HFF-Myc (cell line): ENCODE results near the gene NBEAL2.

Experiments used
- DNase-seq: peaks from one replicate; pipeline ENCODE4 v3.0.0-alpha.2; 2011; ENCODE audit warnings: low read depth; ENCODE audit errors: extremely low read depth
- H3K4me3 ChIP-seq: replicated peaks from 2 replicates; pipeline ENCODE4 v1.5.1; 2011; ENCODE audit warnings: low read depth, mild to moderate bottlenecking, control low read depth, low read length
- TF ChIP-seq, protein P1 (sequence below): IDR thresholded peaks from 2 replicates; pipeline ENCODE4 v1.5.1; 2012; ENCODE audit warnings: mild to moderate bottlenecking, low read depth, low read length, control low read depth; ENCODE audit errors: missing control alignments

NBEAL2 gene

GRCh38 chr3:46986782-46987310 lies 7.4 kb downstream of the NBEAL2 start:
- H3K4me3 ChIP-seq: no peak overlapping the region
- no peak for DNase-seq
- TF ChIP-seq, protein P1, sequence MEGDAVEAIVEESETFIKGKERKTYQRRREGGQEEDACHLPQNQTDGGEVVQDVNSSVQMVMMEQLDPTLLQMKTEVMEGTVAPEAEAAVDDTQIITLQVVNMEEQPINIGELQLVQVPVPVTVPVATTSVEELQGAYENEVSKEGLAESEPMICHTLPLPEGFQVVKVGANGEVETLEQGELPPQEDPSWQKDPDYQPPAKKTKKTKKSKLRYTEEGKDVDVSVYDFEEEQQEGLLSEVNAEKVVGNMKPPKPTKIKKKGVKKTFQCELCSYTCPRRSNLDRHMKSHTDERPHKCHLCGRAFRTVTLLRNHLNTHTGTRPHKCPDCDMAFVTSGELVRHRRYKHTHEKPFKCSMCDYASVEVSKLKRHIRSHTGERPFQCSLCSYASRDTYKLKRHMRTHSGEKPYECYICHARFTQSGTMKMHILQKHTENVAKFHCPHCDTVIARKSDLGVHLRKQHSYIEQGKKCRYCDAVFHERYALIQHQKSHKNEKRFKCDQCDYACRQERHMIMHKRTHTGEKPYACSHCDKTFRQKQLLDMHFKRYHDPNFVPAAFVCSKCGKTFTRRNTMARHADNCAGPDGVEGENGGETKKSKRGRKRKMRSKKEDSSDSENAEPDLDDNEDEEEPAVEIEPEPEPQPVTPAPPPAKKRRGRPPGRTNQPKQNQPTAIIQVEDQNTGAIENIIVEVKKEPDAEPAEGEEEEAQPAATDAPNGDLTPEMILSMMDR: no peak

DNA sequence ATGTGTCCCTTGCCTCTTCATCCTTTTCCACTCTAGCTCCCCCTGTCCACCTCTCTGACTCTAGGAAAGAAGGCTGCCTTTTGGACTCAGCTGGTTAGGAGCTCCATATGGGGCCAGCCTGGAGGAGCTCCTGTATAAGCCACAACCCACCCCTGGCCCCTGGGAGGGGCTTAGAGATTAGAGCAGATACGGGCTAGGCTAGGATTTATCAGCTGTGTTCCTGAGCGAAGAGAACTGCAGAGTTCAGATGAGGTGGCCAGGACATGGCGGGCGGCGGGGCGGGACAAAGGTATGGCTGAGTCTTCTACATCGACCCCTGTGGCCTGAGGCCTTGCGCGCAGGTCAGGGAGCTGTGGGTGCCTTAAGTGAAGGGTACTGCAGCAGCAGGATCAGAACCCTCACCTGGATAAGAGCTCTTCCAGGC lies 7.9 kb downstream of the NBEAL2 start:
- H3K4me3 ChIP-seq: no peak overlapping the region

DNA sequence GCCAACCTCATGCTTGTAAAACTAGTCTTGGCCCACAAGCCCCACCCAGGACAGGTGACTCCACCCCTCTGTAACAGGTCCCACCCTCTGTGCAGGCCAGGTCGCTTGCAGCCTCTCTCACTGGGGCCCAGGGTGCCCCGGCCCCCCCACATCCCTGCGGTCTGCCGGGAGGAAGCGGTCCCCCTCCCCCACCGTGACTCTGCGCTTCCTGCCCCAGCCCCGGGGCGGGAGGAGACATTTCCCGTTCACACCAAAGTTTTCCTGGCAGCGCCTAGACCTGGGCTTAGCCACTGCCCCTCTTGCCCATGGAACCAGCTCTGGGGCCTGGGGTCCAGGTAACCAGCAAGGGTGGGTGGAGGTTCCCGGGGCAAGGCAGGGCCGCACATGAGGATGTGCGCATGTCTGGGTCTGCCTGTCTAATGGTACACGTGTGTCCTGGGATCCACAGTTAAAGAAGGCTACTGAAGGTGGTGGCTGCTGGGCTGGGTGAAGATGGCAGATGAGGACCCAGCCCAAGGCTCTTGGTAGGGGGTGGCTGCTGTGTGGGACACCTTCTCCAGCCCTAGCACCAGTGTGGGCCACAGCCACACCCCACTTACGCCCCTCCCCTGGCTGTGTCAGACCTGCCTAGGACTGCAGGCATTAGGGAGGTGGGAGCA lies 8.4 kb downstream of the NBEAL2 start:
- TF ChIP-seq, protein P1: no peak
- H3K4me3 ChIP-seq: no peak overlapping the region
- DNase-seq: no peak

More for the DNA sequence above, 7.9 kb downstream of the NBEAL2 start:
- TF ChIP-seq, protein P1: no peak
- no peak for DNase-seq

DNA sequence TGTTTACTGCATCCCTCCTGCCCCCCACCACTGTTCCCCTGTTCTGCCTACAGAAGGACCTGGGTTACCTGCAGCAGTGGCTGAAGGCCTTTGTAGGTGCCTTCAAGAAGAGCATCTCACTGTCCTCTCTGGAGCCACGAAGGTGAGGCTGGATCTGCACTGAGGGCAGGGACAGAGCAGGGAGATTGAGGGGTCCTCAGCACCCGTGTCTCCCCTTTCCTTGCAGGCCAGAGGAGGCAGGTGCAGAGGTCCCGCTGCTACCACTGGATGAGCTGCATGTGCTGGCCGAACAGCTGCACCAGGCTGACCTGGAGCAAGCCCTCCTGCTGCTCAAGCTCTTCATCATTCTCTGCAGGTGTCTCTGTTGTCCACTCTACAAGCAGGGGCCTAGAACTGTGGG lies 9.2 kb downstream of the NBEAL2 start:
- no peak overlapping the region for H3K4me3 ChIP-seq
- TF ChIP-seq, protein P1: no peak
- DNase-seq: no peak

- H3K4me3 ChIP-seq: no peak overlapping the region
- no peak for DNase-seq
- TF ChIP-seq, protein P1: no peak
Observed at GRCh38 chr3:46989146-46989810, 9.8 kb downstream of the NBEAL2 start.

DNA sequence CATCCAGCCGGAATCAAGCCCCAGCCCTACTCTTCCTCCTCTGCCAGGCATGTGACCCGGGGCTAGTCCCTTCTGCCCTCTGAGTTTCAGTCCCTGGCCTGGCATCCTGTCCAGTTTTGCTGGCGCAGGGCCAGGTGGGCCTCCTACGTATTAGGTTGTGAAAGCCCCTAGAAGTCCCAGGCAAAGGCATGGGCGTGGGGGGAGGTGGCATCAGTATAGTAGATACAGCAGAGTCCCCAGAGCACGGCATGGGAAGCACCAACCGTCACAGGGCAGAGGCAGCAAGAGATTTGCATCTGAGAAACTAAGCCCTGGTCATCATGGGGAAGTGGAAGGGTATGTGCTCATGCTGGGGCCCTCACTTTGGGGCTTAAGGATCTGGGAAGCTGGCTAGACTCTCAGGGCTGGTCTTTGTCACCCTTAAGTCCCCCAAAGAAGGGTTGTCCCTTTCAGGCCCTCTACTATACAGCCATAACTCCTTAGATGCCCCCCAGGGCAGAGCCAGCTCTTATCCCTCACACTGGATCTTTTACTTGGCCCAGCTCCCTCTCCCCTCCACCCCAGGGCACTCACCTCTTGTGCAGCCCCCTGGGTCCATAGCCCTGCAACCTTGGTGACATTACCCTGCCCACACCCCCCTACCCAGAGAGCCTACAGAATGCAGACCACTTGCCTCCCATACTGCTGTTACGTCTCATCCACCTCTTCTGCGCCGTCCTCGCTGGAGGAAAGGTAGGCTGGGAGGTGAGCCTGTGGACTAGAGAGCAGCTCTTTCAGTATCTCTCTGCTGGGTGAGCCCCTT lies 11.3 kb downstream of the NBEAL2 start:
- no peak overlapping the region for H3K4me3 ChIP-seq
- TF ChIP-seq, protein P1: no peak
- no peak for DNase-seq
